GM19395 (cell line): Measurements from ENCODE around the gene P2RX2.
"Not testable (repeated sequence)": the region's sequence is repeated elsewhere in the genome, so short reads cannot be mapped to it uniquely, and the experiment has no call there.

Source experiments
- ATAC-seq: cut with Tn5 transposase; IDR thresholded peaks from one replicate; pipeline ENCODE4 v1.9.1; 2021; ENCODE audit warnings: mild to moderate bottlenecking, moderate library complexity; ENCODE audit not compliant: unreplicated experiment

The P2RX2 gene

GRCh38 chr12:132582582-132583410 is 35.8 kb upstream of the P2RX2 start:
- no peak for ATAC-seq

DNA sequence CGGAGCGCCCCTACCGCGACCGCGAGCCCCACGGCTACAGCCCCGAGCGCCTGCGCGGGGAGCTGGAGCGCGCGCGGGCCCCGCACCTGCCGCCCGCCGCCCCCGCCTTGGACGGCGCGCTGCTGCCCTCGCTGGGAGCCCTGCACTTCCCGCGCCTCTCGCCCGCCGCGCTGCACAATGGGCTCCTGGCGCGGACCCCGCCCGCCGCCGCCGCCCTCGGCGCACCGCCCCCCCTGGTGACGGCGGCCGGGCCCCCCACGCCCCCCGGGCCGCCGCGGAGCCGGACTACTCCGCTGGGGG is 35.2 kb upstream of the P2RX2 start:
- ATAC-seq: no peak

GRCh38 chr12:132583736-132584135 is 34.8 kb upstream of the P2RX2 start:
- no peak for ATAC-seq

GRCh38 chr12:132584429-132584828 is 34.1 kb upstream of the P2RX2 start:
- ATAC-seq: no peak

GRCh38 chr12:132585177-132585576 is 33.4 kb upstream of the P2RX2 start:
- ATAC-seq: no peak

DNA sequence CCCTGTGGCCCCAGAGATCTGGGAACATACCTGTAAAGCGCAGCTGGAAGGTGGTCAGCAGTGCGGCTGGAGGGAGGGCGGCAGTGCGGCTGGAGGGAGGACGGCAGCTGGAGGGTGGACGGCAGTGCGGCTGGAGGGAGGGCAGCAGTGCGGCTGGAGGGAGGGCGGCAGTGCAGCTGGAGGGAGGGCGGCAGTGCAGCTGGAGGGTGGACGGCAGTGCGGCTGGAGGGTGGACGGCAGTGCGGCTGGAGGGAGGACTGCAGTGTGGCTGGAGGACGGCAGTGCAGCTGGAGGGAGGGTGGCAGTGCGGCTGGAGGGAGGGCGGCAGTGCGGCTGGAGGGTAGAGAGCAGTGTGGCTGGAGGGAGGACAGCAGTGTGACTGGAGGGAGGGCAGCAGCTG is 31.6 kb upstream of the P2RX2 start:
- ATAC-seq: no peak

GRCh38 chr12:132587781-132588180 is 30.8 kb upstream of the P2RX2 start:
- ATAC-seq: no peak

DNA sequence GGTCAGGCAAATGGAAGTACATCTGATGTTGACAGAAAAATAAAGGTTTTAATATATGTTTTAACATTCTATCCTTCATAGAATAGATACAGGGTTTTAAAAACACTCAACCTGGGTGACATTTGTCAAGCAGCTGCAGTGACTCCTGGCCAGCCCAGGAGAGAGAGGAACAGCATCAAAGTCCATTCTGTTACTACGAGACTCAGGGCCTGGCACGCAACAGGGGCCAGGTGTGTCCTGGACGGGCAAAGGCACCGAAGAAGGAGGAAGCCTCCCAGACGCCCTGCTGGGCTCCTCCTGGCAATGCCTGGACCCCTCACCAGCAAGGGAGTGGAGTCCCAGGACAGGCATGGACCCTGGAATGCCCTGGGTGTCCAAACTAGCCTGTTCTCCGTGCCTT is 30.3 kb upstream of the P2RX2 start:
- ATAC-seq: no peak

DNA sequence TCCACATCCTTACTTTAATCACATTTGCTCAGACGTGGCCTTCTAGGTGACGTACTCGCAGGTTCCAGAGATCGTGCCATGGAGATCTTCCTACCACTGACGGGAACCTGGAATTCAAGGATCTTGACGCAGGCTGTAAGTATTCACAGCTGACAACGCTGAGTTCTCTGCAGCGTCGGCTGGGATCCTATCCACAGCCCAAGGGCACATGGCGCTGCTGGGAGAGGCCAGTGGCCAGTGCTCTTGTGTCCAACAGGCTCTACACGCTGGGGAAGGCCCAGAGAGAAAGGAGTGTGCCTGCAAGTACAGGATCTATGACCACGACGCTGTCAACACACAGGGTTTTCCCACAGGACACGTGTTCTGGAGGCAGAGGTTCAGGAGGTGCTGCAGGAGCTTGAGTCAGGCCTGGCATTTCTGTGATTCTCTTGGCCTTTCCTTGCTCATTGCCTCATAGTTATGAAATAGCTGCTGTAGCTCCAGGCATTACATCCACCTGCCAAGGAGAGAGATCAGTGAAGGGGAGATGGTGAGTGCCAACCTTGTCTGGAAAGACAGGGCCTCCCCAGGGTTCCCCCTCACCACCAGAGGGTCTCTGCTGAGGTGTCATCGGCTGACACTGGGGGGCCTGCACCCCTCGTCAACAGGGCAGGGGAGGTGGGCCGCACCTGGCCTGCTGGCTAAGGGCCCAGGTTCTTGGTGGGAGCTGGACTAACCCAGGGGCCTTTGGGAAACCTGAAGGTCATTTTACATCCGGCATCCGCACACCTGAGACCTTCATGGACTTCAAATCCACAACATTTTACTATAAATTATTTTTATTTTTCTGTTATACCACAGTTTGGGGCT is 29.5 kb upstream of the P2RX2 start:
- ATAC-seq: no peak

DNA sequence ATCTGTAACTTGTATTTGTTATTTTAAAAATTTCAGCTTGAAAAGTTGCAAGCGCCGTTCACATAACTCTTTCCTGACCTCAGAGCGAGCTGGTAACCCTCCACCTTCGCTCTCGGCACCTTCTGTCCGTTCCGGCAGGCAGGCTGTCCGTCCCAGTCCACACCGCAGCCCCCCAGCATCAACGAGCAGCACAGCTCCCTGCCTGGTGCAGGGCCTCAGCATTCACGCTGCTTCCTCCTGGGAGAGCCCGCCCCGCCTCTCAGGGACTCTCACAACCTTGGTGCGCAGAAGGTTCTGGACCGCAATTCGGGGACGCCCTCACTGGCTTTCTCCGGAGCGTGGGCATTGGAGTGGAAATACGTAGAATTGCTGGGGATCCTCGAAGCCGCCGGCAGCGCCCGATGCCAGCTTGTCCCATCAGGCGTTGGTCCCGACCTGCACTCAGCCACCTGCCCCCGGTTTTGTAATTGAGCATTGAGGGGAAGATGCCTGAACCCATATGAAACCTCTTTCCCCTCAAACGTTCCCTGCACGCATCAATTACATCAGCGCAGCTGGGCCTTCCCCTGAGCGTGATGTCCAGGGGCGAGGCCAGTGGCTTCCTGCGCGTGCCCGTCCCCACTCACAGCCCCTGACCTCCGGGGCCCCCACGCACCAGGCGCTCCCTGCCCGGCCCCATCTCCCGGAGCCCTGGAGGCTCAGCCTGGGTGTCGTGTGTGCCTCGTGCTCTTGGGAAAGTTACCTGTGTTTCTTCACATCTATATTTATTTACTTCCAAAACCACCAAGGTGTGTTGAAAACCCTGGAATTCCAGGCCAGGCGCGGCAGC is 27.3 kb upstream of the P2RX2 start:
- no peak for ATAC-seq

GRCh38 chr12:132592282-132592970 is 26.1 kb upstream of the P2RX2 start:
- ATAC-seq: no peak

DNA sequence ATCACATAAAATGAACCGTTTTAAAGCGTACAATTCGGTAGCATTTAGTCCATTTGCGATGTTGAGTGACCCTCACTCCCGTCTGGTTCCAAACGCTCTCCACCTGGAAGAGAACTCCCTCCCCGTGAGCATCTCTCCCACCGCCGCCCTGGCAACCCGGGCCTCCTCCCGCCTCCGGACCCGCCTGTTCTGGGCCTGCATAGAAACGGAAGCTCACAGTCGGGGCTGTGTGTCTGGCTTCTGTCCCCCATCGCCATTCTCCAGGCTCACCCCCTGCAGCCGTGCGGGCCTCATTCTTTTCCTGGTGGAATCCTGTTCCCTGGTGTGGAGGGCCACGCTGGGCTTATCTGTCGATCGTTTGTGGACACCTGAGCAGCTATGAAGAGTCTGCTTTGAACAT is 25.5 kb upstream of the P2RX2 start:
- no peak for ATAC-seq

- no peak for ATAC-seq
Measured at GRCh38 chr12:132593521-132593920, 25.1 kb upstream of the P2RX2 start.

- no peak for ATAC-seq
Measured at GRCh38 chr12:132593938-132594358, 24.6 kb upstream of the P2RX2 start.

DNA sequence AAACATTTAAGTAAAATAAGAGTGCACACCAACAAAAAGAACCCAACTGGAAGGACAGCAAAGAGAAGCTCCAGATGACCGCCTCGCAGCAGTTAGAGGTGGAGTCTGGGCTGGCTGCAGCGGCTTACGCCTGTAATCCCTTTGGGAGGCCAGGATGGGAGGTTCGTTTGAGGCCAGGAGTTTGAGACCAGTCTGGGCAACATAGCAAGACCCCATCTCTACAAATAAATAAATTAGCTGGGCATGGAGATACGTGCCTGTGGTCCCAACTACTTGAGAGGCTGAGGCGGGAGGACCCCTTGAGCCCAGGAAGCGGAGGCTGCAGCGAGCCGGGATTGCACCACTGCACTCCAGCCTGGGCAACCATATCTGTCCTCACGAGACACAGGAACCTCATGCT is 23.4 kb upstream of the P2RX2 start:
- no peak for ATAC-seq

DNA sequence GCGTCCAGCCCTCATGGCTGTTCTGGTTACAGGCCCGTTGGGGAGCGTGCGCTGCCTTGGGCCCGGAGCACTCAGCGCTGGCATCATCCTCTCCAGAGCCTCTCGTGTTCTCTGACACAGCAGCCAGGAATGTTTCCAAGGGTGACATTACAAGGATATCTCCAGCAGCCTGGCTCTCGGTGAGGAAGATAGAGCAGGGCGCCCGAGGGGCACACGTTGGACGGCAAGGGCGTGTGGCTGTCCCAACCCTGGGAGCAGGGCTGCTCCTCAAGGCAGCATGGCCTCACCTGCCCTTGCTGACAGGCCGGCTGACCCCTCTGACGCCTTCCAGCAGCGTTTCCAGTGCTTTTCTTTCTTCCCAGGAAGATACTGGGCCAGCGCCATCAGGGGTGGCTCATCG is 22.6 kb upstream of the P2RX2 start:
- no peak for ATAC-seq

DNA sequence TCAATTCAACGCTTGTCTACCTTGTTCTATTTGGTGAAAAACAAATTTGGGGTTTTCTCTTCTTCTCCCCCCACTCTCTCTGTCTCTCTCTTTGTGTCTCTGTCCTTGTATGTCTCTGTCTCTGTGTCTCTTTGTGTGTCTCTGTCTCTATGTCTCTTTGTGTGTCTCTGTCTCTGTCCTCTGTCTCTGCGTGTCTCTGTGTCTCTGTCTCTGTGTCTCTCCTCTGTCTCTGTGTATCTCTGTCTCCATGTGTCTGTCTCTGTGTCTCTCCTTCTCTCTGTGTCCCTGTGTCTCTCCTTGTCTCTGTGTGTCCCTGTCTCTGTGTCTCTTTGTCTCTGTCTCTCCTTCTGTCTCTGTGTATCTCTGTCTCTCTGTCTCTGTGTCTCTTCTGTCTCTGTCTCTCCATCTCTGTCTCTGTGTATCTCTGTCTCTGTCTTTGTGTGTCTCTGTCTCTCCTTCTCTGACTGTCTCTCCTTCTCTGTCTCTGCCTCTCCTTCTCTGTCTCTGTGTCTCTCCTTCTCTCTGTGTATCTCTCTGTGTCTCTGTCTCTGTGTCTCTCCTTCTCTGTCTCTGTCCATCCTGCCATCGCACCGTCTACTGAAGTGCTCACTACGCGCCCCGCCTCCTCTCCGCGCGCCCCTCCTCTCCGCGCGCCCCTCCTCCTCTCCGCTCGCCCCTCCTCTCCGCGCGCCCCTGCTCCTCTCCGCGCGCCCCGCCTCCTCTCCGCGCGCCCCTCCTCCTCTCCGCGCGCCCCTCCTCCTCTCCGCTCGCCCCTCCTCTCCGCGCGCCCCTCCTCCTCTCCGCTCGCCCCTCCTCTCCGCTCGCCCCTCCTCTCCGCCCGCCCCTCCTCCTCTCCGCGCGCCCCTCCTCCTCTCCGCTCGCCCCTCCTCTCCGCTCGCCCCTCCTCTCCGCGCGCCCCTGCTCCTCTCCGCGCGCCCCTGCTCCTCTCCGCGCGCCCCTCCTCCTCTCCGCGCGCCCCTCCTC is 21.0 kb upstream of the P2RX2 start:
- ATAC-seq: no peak

GRCh38 chr12:132599502-132599901 is 19.1 kb upstream of the P2RX2 start:
- ATAC-seq: not testable (repeated sequence)
